HFF-Myc (cell line): ENCODE measurements around the gene ADGRG3.

Source experiments
- DNase-seq: peaks from one replicate; pipeline ENCODE4 v3.0.0-alpha.2; 2011; ENCODE audit warnings: low read depth; ENCODE audit errors: extremely low read depth
- H3K4me3 ChIP-seq: replicated peaks from 2 replicates; pipeline ENCODE4 v1.5.1; 2011; ENCODE audit warnings: low read depth, mild to moderate bottlenecking, control low read depth, low read length
- CTCF ChIP-seq: IDR thresholded peaks from 2 replicates; pipeline ENCODE4 v1.5.1; 2012; ENCODE audit warnings: mild to moderate bottlenecking, low read depth, low read length, control low read depth; ENCODE audit errors: missing control alignments

The ADGRG3 gene

GRCh38 chr16:57677622-57678369 lies 9.7 kb downstream of the ADGRG3 start:
- no peak for DNase-seq
- no peak for TF ChIP-seq CTCF
- no peak overlapping the region for H3K4me3 ChIP-seq

- TF ChIP-seq CTCF: no peak
- no peak for DNase-seq
- H3K4me3 ChIP-seq: no peak overlapping the region
Measured at GRCh38 chr16:57679016-57679415, 10.9 kb downstream of the ADGRG3 start.

- H3K4me3 ChIP-seq: no peak overlapping the region
- TF ChIP-seq CTCF: no peak
- no peak for DNase-seq
Measured at GRCh38 chr16:57679767-57680482, 11.8 kb downstream of the ADGRG3 start.

GRCh38 chr16:57680842-57681375 lies 12.8 kb downstream of the ADGRG3 start:
- TF ChIP-seq CTCF: no peak
- DNase-seq: no peak
- no peak overlapping the region for H3K4me3 ChIP-seq

GRCh38 chr16:57681950-57682728 lies 14.0 kb downstream of the ADGRG3 start:
- TF ChIP-seq CTCF: no peak
- H3K4me3 ChIP-seq: no peak overlapping the region
- no peak for DNase-seq

GRCh38 chr16:57682809-57683635 lies 14.9 kb downstream of the ADGRG3 start:
- no peak for DNase-seq
- no peak overlapping the region for H3K4me3 ChIP-seq
- TF ChIP-seq CTCF: no peak
